ENCODE data around the gene CTSZ. TPM values are rescaled to one million over a fixed set of nuclear protein-coding genes. Genes with fewer than 3 reads are reported as not detected.
A peak's percentile ranks its signal among the peaks of the same experiment; 100 is the strongest.

Gene CTSZ
- total RNA-seq (2021; ENCODE audit: unreplicated experiment) (113 TPM), Bru-seq, nascent RNA (percentile 72 among the genes with signal in this experiment), BruChase-seq, experiment 1, labeled RNA remaining after a 2-hour chase (percentile 78 among the genes with signal in this experiment), BruChase-seq, experiment 2, labeled RNA remaining after a 6-hour chase (percentile 81 among the genes with signal in this experiment)
- 220 TPM for polyA plus RNA-seq (2012; ENCODE audit: insufficient read length)
- long read RNA-seq, partial matches to known transcripts = 0 of 3 reads
- long read RNA-seq, other reads (novel, unspliced or antisense) = 1 of 3 reads

DNA sequence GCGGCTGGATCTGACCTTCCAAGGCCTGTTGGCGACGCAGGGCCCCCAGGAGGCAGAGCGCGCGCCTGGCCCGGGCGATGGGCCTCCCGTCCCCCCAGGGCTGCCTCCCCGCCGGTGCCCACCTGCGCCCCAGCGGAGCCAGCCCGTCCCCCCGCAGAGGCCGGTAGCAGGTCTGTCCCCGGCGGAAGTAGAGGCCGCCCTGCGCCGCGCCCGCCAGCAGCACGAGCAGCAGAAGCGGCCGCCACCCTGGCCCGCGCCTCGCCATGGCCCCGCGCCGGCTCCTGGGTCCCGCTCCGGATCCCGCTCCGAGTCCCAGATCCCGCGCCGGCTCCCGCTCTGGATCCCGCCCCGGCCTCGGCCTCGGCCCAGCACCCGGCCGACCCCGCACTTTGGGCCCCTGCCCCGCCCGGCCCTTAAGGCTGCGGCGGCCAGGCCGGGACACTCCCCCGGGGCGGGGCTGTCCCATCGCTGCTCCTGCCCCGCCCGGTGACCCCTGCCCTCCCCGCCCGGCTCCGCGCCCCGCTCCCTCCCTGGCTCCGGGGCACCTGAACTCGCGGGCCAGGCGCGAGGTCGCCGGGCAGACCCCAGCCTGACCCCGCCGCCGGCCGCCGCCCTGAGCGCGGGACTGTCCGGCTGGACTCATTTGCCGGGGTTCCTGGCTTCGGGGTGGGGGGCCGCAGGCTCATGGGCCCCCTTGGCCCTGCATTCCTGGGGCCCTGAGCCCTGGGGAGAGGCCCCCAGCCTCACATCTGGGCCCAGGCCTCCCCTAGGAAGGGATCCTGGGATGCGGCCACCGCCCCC lies at the start of gene CTSZ:
Gene CTSZ (minus strand): TSS at position 391 of the 801 bp plus-strand sequence. CDS start 126 bp downstream, at position 265.
- DNase-seq (ENCODE audit: low read depth, low spot score) (no peak), ATAC-seq (peak; percentile 93)
- peak within 1 kb of the TSS; percentile 58 to 73 for H3K4me3 ChIP-seq (ENCODE audit: low read depth in 2 of 2, low read length in 2 of 2)
- peaks cover 16% of the 10 kb centered on the region for H3K4me1 ChIP-seq (ENCODE audit: control insufficient read depth, insufficient read depth, low read length)
- H3K27ac ChIP-seq (ENCODE audit: low read length) = peak within 1 kb of the TSS; percentile 86
- H3K27me3 ChIP-seq (ENCODE audit: control insufficient read depth, insufficient read depth, low read length) = no peaks in the 10 kb centered on the region
- H3K9me3 ChIP-seq (ENCODE audit: control insufficient read depth, insufficient read depth, low read depth, low read length) = no peaks in the 10 kb centered on the region
- in situ Hi-C loops (cut with HindIII; ENCODE audit: low pct_unique_long_range_greater_than_20kb, low sequenced_read_pairs) = no loop called here
- intact Hi-C loops (cut with micrococcal nuclease; ENCODE audit: unreplicated experiment) = no loop called here
- ChIA-PET CTCF (no interaction called here), POLR2A (no interaction called here)
- TF ChIP-seq SIN3A (IDR thresholded peaks at IDR 0.05; ENCODE audit: borderline replicate concordance, insufficient read depth, low read depth, low read length) = peak; percentile 31; the same call in 1 of the 2 replicates
- TF ChIP-seq TCF7L2 (IDR thresholded peaks at IDR 0.05; ENCODE audit: low read depth, low read length) = no peak
- 0 out of 2 replicates have a peak, but pooled peaks have one; percentile 37 for TF ChIP-seq POLR2AphosphoS5 (IDR thresholded peaks at IDR 0.05; ENCODE audit: low read depth, low read length)
- H3K36me3 ChIP-seq (ENCODE audit: control insufficient read depth, insufficient read depth, low read length) = no peaks in the 10 kb centered on the region
- TSS peak; percentile 82 for BruUV-seq (replicated peaks)

DNA sequence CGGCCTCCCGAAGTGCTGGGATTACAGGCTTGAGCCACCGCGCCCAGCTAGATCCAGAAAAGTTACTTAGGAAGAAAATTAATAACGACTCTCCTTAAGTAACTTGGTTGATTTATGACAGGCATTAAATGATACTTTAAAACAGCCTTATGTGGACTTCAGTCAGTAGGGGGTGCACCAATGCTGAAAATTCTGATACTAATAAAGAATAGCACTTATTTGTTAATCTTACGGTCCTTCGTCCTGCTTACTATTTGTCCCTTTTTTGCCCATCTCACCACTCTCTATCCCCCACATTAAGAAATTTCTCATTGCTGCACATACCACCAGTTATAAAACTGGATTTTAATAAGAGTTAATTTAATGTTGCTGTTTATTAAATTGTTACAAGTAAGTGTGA lies 48.2 kb upstream of the CTSZ start:
- no peaks in the 10 kb centered on the region for H3K9me3 ChIP-seq (ENCODE audit: control insufficient read depth, insufficient read depth, low read depth, low read length)
- BruUV-seq (replicated peaks) = no TSS peak
- ChIA-PET CTCF (interaction anchor here (0.6 kb wide), 2 partner anchors 46 to 104 kb away, joined by 6 to 7 read pairs; no protein-coding TSS in a partner anchor), POLR2A (no interaction called here)
- peaks cover 25% of the 10 kb centered on the region for H3K27me3 ChIP-seq (ENCODE audit: control insufficient read depth, insufficient read depth, low read length)
- DNase-seq (ENCODE audit: low read depth, low spot score) (no peak), ATAC-seq (no peak)
- H3K4me1 ChIP-seq (ENCODE audit: control insufficient read depth, insufficient read depth, low read length) = no peaks in the 10 kb centered on the region
- intact Hi-C loops (cut with micrococcal nuclease; ENCODE audit: unreplicated experiment) (no loop called here), in situ Hi-C loops (cut with HindIII; ENCODE audit: low pct_unique_long_range_greater_than_20kb, low sequenced_read_pairs) (no loop called here)
- no peak overlapping the region for H3K4me3 ChIP-seq (ENCODE audit: low read depth in 2 of 2, low read length in 2 of 2)
- H3K36me3 ChIP-seq (ENCODE audit: control insufficient read depth, insufficient read depth, low read length) = no peaks in the 10 kb centered on the region; the same call in 1 of the 2 replicates
- no peak overlapping the region for H3K27ac ChIP-seq (ENCODE audit: low read length)
- TF ChIP-seq, protein P1, sequence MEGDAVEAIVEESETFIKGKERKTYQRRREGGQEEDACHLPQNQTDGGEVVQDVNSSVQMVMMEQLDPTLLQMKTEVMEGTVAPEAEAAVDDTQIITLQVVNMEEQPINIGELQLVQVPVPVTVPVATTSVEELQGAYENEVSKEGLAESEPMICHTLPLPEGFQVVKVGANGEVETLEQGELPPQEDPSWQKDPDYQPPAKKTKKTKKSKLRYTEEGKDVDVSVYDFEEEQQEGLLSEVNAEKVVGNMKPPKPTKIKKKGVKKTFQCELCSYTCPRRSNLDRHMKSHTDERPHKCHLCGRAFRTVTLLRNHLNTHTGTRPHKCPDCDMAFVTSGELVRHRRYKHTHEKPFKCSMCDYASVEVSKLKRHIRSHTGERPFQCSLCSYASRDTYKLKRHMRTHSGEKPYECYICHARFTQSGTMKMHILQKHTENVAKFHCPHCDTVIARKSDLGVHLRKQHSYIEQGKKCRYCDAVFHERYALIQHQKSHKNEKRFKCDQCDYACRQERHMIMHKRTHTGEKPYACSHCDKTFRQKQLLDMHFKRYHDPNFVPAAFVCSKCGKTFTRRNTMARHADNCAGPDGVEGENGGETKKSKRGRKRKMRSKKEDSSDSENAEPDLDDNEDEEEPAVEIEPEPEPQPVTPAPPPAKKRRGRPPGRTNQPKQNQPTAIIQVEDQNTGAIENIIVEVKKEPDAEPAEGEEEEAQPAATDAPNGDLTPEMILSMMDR (IDR thresholded peaks at IDR 0.05) = peak; percentile 49
- TF ChIP-seq, protein P2, sequence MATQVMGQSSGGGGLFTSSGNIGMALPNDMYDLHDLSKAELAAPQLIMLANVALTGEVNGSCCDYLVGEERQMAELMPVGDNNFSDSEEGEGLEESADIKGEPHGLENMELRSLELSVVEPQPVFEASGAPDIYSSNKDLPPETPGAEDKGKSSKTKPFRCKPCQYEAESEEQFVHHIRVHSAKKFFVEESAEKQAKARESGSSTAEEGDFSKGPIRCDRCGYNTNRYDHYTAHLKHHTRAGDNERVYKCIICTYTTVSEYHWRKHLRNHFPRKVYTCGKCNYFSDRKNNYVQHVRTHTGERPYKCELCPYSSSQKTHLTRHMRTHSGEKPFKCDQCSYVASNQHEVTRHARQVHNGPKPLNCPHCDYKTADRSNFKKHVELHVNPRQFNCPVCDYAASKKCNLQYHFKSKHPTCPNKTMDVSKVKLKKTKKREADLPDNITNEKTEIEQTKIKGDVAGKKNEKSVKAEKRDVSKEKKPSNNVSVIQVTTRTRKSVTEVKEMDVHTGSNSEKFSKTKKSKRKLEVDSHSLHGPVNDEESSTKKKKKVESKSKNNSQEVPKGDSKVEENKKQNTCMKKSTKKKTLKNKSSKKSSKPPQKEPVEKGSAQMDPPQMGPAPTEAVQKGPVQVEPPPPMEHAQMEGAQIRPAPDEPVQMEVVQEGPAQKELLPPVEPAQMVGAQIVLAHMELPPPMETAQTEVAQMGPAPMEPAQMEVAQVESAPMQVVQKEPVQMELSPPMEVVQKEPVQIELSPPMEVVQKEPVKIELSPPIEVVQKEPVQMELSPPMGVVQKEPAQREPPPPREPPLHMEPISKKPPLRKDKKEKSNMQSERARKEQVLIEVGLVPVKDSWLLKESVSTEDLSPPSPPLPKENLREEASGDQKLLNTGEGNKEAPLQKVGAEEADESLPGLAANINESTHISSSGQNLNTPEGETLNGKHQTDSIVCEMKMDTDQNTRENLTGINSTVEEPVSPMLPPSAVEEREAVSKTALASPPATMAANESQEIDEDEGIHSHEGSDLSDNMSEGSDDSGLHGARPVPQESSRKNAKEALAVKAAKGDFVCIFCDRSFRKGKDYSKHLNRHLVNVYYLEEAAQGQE (IDR thresholded peaks at IDR 0.05; ENCODE audit: insufficient read depth in 1 of 2, low read depth in 2 of 2, low read length in 1 of 2) = no peak

Data from Panc1 (cell line).